HG02884 (cell line): ENCODE results near the gene CT47A1.
"Not testable (repeated sequence)": the region's sequence is repeated elsewhere in the genome, so short reads cannot be mapped to it uniquely, and the experiment has no call there.

Source experiments
- ATAC-seq: cut with Tn5 transposase; IDR thresholded peaks from one replicate; pipeline ENCODE4 v1.9.1; 2021; ENCODE audit warnings: mild to moderate bottlenecking, moderate library complexity; ENCODE audit not compliant: unreplicated experiment

The CT47A1 gene

DNA sequence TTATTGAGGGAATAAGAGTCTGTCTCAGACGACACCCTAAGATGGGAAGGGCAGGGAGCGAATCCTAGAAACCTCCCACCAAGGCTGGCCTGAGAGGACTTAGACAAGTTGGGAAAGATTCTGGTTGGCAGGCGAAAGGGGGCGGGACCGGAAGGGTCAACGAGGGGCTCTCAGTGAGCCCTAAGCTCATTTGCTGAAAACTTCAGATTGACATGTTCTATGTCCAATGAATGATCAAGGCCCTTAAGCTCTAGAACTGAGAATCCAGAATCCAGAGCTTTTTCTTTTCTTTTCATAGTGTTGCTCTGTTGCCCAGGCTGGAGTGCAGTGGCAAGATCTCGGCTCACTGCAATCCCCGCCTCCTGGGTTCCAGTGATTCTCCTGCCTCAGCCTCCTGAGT is at the start of gene CT47A1:
CT47A1 (minus strand) TSS at position 101 of the 400 bp plus-strand sequence. CDS start 231 bp downstream, outside the sequence.
- ATAC-seq: not testable (repeated sequence)

DNA sequence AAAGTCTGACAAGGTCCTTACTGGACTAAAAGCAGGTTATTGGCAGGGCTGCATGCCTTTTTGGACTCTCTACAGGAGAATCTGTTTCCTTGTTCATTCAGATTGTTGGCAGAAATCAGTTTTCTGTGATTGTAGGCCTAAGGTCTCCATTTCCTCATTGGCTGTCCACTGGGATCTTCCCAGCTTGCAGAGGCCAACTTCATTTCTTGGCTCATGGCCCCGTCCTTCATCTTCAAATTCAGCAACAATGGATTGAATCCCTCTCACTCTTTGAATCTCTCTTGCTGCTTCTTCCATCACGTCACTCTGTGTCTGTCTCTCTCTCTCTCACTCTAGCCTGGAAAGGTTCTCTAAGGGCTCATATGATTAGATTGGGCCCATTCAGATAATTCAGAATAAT is 47.0 kb upstream of the CT47A1 start:
- no peak for ATAC-seq

DNA sequence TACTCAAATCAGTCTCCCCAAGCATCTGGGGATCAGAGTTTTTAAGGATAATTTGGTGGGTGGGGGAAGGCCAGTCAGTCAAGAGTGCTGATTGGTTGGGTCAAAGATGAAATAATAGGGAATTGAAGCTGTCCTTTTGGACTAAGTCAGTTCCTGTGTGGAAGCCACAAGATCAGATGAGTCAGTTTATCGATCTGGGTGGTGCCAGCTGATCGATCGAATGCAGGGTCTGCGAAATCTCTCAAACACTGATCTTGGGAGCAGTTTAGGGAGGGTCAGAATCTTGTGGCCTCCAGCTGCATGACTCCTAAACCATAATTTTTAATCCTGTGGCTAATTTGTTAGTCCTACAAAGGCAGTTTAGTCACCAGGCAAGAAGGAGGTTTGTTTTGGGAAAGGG is 44.5 kb upstream of the CT47A1 start:
- ATAC-seq: no peak

DNA sequence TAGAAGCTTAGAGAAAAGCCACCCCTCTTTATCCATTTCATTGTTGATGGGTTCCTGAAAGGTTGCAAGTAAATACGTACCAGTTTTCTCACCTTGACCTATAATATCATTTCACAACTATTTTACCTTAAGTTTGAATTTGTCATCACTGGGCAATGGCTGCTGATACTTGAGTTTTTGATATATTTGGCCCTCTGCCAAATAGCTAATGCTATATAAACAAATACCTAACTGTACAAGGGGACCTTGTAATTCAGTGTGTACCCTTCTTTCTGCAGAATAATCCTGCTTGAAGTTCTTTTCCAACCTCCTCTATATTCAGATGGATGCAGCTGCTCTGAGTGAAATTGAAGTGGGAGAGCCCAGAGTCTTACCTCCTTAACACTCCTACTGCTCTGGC is 42.9 kb upstream of the CT47A1 start:
- ATAC-seq: no peak

DNA sequence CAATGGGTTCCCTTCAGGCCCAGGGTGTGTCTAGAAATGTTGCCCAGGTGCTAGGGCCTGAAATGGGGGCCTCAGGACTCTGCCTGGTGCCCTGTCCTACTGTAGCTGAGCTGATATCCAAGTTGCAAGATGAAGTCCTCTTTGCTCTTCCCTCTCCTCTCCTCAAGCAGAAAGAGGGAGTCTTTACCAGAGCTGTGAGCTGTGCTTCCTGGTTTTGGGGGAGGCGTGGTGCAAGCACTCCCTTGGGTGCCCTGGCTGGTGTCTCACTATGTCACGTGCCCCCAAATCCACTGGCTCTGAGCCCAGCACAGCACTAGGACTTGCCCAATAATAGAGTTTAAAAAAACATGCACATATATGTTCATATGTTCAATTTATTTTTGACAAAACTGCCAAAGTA is 29.3 kb upstream of the CT47A1 start:
- ATAC-seq: no peak

DNA sequence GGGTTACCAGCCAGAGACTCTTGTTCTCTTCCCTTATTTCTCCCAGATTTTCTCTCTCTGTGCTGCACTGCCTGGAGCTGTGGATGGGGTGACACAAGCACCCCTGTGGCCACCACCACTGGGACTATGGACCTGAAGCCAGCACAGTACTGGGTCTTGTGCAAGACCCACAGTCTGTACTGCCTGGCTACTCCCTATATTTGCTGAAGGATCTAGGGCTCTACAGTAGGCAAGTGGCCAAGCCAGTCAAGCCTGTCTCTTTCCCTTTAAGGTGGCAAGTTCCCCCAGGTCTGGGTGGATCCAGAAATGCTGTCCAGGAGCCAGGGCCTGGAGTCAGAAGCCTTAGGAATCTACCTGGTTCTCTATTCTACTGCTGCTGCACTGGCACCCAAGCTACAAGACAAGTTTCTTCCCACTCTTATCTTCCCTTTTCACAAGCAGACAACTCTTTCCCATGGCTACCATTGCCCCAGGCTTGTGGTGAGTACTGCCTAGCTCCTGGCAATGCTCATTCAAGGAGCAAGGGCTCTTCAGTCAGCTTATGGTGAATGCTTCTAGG is 28.4 kb upstream of the CT47A1 start:
- ATAC-seq: no peak

DNA sequence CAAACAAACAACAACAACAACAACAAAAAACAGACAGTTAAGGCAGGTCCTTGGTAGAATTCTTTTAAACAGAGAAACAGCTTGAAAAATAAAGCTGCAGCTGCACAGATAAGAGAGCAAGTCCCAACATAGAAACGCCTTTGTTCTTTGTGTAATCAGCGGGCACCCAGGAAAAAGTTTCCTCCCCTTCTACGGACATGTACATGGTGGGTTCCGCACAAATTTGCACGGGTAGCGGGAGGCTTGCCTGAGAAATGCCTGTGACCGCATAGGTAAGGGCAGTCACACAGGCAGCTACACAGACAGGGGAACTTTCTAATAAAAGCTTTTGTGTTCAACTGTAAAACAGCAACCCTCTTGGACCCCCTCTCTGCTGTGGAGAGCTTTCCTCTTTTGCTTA is 25.7 kb upstream of the CT47A1 start:
- no peak for ATAC-seq

DNA sequence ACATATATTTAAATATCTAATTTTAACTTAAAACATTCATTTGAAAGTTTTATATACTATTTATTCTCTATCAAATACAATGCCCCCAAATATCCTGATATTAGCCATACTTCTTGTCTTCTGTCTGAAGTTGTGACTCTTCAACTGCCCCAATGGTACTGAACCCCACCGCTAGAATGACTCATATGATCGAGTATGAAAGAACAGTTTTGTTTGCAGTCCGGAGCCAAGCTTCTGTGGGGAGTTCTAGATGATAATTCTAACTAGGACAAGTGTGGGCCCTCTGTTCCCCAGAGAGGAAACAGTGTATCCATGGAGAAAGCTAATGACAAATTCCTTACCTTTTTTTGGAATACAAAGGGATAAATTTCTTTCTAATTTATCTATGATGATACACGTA is 24.7 kb upstream of the CT47A1 start:
- ATAC-seq: no peak

DNA sequence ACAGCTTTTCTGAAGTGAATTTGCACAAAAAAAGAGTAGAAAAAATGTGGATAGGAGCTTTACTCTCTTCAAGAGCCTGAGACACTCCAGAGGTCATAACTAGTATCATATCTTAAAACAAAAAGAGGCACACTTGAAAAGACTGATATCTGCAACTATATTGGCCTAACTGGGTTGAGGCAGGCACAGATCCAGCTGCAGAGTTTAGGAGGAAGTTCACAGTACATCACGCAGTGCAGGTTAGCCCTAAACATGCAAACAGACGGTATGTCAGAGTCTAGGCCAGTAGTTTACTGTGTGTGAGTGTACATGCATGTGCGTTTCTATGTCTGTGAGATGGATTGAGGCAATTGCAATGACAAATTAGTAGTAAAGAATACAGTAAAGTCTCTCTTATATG is 24.2 kb upstream of the CT47A1 start:
- ATAC-seq: no peak

DNA sequence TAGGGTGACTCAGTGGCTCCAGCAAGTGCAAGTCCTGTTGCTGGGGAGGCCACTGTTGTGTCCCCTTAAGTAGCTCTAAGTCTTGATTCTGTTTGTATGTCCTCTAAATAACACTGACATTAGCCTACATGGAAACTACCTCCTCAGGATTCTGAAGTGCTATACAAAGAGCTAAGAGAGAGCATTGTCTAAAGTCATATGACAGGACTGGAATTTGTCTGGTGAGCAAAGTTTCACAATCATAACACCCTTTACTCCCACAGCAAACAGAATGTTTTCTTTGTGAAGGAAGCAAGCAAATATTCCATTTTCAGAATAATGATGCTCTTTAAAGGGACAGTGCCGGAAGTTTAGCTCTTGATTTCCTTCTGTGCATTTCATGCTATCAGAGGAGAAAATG is 23.4 kb upstream of the CT47A1 start:
- ATAC-seq: no peak

DNA sequence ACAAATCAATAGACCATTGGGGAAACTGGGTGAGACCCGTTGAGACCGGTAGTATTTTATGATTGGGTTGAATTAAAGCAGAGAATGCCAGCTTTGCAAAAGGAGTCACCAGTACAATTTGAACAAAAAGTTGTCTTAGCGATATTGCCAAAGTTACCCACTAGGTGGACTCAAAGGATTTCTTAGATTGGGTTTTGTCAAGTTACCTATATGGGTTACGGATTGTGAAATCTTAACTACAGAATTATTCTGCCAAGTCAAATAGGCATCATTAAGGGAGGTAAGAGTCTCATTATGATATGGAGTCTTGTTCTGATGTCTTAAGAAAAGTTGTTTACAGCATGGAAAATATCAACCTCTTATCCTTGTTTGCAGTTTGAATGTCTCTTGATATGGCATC is 15.0 kb upstream of the CT47A1 start:
- no peak for ATAC-seq

DNA sequence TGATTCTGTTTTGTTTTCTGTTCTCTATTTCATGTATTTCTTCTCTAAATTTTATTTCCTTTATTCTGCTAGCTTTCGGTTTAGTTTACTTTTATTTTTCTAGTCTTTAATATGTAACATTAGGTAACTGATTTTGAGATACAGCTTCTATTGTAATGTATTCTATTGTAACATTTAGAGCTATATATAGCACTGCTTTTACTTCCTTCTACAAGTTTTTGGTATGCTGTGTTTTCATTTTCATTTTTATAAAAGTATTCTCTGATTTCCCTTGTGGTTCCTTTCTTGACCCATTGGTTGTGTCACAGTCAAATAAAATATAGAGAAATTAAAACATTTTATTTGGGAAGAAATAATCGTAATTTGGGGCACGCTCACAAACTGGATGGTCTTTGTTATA is 13.9 kb upstream of the CT47A1 start:
- ATAC-seq: peak; percentile 67

DNA sequence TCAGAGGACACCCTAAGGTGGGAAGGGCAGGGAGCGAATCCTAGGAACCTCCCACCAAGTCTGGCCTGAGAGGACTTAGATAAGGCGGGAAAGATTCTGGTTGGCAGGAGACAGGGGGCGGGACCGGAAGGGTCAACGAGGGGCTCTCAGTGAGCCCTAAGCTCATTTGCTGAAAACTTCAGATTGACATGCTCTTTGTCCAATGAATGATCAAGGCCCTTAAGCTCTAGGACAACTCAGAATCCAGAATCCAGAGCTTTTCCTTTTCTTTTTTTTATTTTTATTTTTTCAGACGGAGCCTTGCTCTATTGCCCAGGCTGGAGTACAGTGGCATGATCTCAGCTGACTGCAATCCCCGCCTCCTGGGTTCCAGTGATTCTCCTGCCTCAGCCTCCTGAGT is 29.1 kb downstream of the CT47A1 start, which contains the start of gene CT47A7:
CT47A7 (minus strand) TSS at position 101 of the 400 bp plus-strand sequence. CDS start 255 bp downstream, outside the sequence.
- not testable (repeated sequence) for ATAC-seq
